ENCODE results near the gene PCMTD2.

DNA sequence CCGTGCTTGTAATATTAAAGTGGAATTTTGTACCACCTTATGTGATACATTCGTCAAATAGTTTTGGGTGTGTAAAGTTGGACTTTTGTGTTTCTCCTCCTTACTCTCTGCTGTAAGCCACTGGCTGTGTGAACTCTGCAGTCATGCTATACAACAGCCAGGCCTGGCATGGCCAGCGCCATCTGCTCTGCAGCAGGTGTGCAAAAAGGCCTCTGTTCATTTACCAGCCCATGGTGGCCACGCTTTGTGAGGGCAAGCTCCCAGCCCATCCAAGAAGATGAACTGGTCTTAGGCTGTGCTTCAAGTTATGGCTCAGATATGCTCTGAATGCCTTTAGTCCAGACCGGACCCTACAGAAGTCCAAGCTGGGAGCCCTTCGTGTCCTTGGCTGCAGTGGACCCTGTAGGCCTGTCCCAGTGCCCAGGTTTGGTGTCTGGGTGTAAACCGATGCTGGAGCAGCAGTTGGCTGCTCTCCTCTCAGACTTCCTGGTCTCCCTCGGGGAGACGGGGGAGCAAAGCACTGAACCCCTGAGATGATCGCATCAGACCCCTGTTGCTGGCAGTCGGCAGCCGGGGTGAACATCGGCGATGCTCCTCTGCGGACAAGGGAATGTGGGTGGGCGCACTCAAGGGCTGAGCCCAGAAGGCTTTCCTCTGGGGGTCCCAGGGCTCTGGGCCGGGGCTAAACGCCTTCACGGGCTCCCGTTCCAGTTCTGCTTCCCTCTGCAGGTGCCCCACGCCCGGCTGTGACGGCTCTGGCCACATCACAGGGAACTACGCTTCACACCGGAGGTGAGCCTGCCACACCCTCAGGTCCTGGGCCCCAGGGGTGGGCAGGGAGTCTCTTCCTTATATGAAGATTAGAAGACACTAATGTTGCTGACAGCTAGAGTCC is 28.6 kb upstream of the PCMTD2 start:
- TF ChIP-seq EP300 (IDR thresholded peaks at IDR 0.05; ENCODE audit: borderline replicate concordance in 1 of 2, low read depth in 1 of 2, low read length in 1 of 2) (no peak), EZH2phosphoT487 (IDR thresholded peaks at IDR 0.05; ENCODE audit: borderline replicate concordance, low read depth) (no peak), NRF1 (IDR thresholded peaks at IDR 0.05; ENCODE audit: low read depth, low read length) (no peak), POLR2AphosphoS5 (IDR thresholded peaks at IDR 0.05; ENCODE audit: low read depth, low read length) (no peak), FOSL2 (IDR thresholded peaks at IDR 0.05; ENCODE audit: borderline replicate concordance, low read depth) (no peak), JUND (IDR thresholded peaks at IDR 0.05) (no peak), TEAD4 (IDR thresholded peaks at IDR 0.05; ENCODE audit: borderline replicate concordance, insufficient read depth) (no peak), MXI1 (IDR thresholded peaks at IDR 0.05; ENCODE audit: low read depth, low read length) (no peak), FOXM1 (IDR thresholded peaks at IDR 0.05; ENCODE audit: low read depth) (no peak), SMC3 (IDR thresholded peaks at IDR 0.05; ENCODE audit: low read depth, low read length) (no peak), NFIC (IDR thresholded peaks at IDR 0.05; ENCODE audit: borderline replicate concordance) (no peak)
- TF ChIP-seq, protein P1, sequence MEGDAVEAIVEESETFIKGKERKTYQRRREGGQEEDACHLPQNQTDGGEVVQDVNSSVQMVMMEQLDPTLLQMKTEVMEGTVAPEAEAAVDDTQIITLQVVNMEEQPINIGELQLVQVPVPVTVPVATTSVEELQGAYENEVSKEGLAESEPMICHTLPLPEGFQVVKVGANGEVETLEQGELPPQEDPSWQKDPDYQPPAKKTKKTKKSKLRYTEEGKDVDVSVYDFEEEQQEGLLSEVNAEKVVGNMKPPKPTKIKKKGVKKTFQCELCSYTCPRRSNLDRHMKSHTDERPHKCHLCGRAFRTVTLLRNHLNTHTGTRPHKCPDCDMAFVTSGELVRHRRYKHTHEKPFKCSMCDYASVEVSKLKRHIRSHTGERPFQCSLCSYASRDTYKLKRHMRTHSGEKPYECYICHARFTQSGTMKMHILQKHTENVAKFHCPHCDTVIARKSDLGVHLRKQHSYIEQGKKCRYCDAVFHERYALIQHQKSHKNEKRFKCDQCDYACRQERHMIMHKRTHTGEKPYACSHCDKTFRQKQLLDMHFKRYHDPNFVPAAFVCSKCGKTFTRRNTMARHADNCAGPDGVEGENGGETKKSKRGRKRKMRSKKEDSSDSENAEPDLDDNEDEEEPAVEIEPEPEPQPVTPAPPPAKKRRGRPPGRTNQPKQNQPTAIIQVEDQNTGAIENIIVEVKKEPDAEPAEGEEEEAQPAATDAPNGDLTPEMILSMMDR (IDR thresholded peaks at IDR 0.05) = no peak
- TF ChIP-seq, protein P2, sequence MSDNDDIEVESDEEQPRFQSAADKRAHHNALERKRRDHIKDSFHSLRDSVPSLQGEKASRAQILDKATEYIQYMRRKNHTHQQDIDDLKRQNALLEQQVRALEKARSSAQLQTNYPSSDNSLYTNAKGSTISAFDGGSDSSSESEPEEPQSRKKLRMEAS (IDR thresholded peaks at IDR 0.05; ENCODE audit: low read depth) = no peak
- TF ChIP-seq, protein P3, sequence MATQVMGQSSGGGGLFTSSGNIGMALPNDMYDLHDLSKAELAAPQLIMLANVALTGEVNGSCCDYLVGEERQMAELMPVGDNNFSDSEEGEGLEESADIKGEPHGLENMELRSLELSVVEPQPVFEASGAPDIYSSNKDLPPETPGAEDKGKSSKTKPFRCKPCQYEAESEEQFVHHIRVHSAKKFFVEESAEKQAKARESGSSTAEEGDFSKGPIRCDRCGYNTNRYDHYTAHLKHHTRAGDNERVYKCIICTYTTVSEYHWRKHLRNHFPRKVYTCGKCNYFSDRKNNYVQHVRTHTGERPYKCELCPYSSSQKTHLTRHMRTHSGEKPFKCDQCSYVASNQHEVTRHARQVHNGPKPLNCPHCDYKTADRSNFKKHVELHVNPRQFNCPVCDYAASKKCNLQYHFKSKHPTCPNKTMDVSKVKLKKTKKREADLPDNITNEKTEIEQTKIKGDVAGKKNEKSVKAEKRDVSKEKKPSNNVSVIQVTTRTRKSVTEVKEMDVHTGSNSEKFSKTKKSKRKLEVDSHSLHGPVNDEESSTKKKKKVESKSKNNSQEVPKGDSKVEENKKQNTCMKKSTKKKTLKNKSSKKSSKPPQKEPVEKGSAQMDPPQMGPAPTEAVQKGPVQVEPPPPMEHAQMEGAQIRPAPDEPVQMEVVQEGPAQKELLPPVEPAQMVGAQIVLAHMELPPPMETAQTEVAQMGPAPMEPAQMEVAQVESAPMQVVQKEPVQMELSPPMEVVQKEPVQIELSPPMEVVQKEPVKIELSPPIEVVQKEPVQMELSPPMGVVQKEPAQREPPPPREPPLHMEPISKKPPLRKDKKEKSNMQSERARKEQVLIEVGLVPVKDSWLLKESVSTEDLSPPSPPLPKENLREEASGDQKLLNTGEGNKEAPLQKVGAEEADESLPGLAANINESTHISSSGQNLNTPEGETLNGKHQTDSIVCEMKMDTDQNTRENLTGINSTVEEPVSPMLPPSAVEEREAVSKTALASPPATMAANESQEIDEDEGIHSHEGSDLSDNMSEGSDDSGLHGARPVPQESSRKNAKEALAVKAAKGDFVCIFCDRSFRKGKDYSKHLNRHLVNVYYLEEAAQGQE (IDR thresholded peaks at IDR 0.05; ENCODE audit: low read depth, low read length) = no peak
